CD4-positive, alpha-beta T cell treated with Interleukin-15 for 4 hours (primary cell): Measurements from ENCODE around the gene FARSA.
"Not testable (repeated sequence)": the region's sequence is repeated elsewhere in the genome, so short reads cannot be mapped to it uniquely, and the experiment has no call there.

ENCODE experiments used
- DNase-seq: peaks from one replicate; pipeline ENCODE4 v3.0.0-alpha.2; 2020; ENCODE audit warnings: low spot score

Gene FARSA

GRCh38 chr19:12937927-12938778 lies 4.6 kb upstream of the FARSA start, which contains the start of gene CALR:
CALR (plus strand) TSS chr19:12938609; CDS start chr19:12938680, 71 bp downstream.
- DNase-seq = peak; percentile 100

- no peak for DNase-seq
Observed at GRCh38 chr19:12937093-12937926, 3.8 kb upstream of the FARSA start.

- DNase-seq = no peak
Observed at GRCh38 chr19:12936582-12936981, 3.1 kb upstream of the FARSA start.

GRCh38 chr19:12935071-12935470 lies 1.6 kb upstream of the FARSA start:
- DNase-seq = no peak

GRCh38 chr19:12932392-12933286 lies 872 bp downstream of the FARSA start:
- no peak for DNase-seq

- DNase-seq = no peak
Observed at GRCh38 chr19:12930002-12930645, 3.4 kb downstream of the FARSA start.

GRCh38 chr19:12924621-12925310 lies 8.7 kb downstream of the FARSA start:
- DNase-seq = no peak

GRCh38 chr19:12922959-12923358 lies 10.6 kb downstream of the FARSA start:
- no peak for DNase-seq

- no peak for DNase-seq
Observed at GRCh38 chr19:12921047-12921446, 12.5 kb downstream of the FARSA start.

- DNase-seq = no peak
Observed at GRCh38 chr19:12918253-12918652, 15.3 kb downstream of the FARSA start.

- not testable (repeated sequence) for DNase-seq
Observed at GRCh38 chr19:12915860-12916259, 17.7 kb downstream of the FARSA start.

GRCh38 chr19:12913851-12914690 lies 19.4 kb downstream of the FARSA start:
- DNase-seq = peak; percentile 60

GRCh38 chr19:12913011-12913561 lies 20.4 kb downstream of the FARSA start:
- DNase-seq = no peak

GRCh38 chr19:12912571-12912970 lies 20.9 kb downstream of the FARSA start:
- no peak for DNase-seq

GRCh38 chr19:12907166-12907565 lies 26.3 kb downstream of the FARSA start:
- DNase-seq = no peak

- no peak for DNase-seq
Observed at GRCh38 chr19:12899891-12900518, 33.5 kb downstream of the FARSA start.

GRCh38 chr19:12896460-12896859 lies 37.1 kb downstream of the FARSA start:
- DNase-seq = no peak

GRCh38 chr19:12893582-12893981 lies 39.9 kb downstream of the FARSA start:
- DNase-seq = no peak

GRCh38 chr19:12891553-12892021 lies 41.9 kb downstream of the FARSA start:
- no peak for DNase-seq
